AML-193 (cell line): ENCODE measurements around the gene H1-8.
A peak's percentile ranks its signal among the peaks of the same experiment; 100 is the strongest.
"Not testable (repeated sequence)": the region's sequence is repeated elsewhere in the genome, so short reads cannot be mapped to it uniquely, and the experiment has no call there.

ENCODE experiments used
- DNase-seq, 2 experiments: peaks; one replicate each; lab custom pipeline; 2025; lab: John Stamatoyannopoulos, UW

The H1-8 gene

DNA sequence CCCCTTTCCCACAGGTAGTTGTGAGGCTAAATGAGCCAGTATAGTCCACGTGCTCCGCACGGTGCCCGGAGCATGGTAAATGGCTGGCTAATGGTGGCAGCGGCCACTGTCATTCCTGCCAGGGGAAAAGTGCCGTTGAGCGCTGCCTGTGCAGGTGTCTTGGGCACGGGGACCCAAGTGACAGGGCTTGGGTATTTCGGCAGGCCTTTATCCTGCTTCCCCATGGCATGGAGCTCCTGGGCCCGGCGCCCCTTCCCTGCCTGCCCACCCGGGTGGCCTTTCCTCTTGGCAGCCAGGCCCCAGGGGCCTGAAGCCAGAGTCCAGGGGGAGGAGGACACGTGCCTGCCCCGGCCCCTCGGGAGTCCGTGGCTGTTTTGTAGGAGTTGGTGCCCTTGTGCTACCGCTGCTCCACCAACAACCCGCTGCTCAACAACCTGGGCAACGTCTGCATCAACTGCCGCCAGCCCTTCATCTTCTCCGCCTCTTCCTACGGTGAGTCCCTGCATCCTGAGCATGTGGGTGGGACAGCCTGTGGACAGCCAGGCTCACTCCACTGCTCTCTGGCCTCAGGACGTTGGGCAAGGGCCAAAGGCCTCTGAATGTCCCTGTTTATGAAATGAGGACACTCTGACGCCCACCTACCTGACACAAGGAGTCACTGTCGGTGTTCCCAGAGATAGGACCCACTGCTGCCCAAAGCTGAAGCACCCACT, 27.7 kb upstream of the H1-8 start:
- not testable (repeated sequence) for DNase-seq

DNA sequence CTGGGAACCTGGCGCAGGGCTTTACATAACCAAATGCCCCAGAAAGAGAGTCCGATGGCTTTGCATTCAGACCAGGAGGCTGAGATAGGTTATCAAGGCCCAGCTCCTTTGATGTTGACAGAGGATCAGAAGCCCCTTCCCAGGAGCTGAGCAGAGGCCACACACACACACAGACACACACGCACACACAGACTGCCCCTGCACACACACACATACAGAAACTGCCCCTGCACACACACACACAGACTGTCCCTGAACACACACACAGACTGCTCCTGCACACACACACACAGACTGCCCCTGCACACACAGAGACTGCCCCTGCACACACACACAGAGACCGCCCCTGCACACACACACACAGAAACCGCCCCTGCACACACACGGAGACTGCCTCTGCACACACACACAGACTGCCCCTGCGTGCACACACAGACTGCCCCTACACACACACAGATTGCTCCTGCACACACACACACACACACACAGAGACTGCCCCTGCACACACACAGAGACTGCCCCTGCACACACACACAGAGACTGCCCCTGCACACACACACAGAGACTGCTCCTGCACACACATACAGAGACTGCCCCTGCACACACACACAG, 27.0 kb upstream of the H1-8 start:
- not testable (repeated sequence) for DNase-seq

- DNase-seq = no peak
Measured at GRCh38 chr3:129517516-129517915, 25.5 kb upstream of the H1-8 start.

- no peak for DNase-seq
Measured at GRCh38 chr3:129518038-129518561, 24.9 kb upstream of the H1-8 start.

DNA sequence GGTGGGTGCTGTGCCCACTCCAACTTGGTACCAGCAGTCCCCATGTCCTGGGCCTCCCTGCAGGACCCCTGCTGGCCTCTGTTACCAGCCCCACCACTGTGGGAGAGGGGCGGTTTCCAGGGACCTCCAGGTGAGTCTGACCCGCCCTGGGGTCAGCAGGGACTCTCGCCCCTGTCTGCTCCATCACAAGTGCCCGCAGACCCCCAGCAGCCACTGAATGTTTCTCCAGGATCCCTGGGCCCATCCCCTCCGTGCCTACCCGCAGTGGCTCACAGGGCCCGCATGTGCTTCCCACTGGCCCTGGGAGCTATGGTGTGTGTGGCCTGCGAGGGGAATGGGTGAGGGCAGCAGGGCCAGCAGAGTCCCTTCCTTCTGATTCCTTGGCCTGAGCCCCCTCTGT, 24.4 kb upstream of the H1-8 start:
- no peak for DNase-seq

DNA sequence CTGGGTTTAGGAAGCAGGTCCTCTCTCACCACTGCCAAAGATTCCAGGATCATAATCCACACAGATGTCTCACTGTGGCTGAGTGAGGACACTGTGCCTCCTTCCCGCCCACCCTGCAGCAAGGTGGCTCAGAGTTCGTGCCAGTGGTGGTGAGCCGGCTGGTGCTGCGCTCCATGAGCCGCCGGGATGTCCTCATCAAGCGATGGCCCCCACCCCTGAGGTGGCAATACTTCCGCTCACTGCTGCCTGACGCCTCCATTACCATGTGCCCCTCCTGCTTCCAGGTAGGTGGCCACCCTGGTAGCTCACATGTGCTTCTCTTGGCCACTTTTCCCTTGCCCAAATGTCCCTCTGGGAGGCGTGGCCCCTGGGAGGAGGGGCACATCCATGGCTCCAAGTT, 23.5 kb upstream of the H1-8 start:
- DNase-seq = no peak

DNA sequence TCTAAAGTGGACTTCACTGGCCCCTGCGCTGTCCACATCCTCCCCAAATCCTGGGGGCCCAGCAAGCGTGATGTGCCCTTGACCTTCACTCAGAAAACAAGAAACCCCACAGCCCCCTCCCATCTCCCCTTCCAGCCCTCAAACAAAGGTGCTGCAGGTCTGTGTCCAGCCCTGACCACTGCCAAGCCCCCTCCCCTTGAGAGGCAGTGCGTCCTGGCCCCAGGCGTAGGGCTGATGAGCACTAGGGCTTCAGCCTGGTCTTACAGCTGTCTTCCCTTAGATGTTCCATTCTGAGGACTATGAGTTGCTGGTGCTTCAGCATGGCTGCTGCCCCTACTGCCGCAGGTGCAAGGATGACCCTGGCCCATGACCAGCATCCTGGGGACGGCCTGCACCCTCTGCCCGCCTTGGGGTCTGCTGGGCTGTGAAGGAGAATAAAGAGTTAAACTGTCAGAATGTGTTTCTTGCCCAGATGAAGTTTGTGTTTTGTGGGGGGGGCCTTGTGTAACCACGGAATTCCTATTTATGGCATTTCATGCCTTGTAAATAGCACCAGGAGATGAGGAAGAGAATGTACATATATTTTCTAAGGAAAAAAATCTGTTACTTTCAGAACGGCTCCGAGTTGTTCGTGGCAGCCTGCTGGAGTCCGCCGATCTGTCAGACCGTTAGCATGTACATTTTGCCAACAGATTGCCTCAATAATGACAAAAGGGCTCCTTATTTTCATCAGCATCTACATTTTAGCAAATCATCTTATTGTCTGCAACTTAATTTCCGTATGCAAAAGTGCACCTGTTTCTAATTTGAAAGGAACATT, 22.9 kb upstream of the H1-8 start:
- DNase-seq = no peak

DNA sequence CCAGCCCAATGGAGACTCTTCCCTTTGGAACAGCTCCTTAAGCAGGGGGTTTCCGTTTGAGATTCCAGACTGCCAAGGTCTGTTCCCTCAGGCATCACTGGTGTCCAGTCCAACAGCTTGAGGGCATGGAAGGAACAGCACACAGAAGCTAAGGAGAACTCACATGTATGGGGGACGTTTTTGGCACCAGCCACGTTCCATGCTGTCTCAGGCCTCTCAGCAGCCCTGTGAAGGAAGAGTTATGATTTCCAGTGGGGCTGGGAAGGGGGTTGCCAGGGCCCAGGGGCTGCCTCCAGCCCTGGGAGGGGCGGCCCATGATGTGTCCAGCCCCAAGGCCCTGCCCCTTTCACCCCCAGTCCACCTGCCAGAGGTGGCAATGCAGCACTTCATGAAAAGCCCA, 22.0 kb upstream of the H1-8 start:
- DNase-seq = no peak

DNA sequence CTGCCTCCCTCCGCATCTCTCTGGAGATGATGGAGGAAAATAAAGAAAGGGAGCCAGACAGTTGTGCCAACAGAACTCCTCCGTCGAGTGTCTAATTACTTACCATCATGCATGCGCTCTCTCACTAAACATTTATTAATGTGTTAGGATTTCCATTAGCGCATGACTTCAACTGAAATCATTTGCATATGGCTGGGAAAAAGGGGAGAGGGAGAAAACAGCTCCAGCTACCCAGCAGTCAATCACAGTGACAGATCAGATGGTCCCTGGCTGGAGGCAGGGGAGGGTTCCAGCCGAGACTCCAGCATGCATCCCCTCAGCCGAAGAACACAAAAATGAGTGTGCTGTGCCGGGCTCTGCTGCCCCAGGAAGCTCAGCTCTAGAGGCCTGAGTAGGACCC, 21.4 kb upstream of the H1-8 start:
- DNase-seq = no peak

- DNase-seq = no peak
Measured at GRCh38 chr3:129522953-129523352, 20.0 kb upstream of the H1-8 start.

DNA sequence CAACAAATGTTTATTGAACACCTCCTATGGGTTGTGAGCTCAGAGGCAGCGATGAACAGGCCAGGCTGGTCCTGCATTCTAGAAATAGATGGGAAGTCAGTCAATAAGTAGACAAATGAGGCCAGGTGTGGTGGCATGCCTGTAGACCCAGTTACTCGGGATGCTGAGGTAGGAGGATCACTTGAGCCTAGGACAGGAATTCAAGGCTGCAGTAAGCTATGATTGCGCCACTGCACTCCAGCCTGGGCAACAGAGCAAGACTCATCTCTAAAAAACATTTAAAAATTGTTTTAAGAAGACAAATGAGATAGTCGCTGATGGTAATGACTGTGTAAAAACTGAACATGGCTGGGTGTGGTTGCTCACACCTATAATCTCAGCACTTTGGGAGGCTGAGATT, 18.9 kb upstream of the H1-8 start:
- DNase-seq = no peak

DNA sequence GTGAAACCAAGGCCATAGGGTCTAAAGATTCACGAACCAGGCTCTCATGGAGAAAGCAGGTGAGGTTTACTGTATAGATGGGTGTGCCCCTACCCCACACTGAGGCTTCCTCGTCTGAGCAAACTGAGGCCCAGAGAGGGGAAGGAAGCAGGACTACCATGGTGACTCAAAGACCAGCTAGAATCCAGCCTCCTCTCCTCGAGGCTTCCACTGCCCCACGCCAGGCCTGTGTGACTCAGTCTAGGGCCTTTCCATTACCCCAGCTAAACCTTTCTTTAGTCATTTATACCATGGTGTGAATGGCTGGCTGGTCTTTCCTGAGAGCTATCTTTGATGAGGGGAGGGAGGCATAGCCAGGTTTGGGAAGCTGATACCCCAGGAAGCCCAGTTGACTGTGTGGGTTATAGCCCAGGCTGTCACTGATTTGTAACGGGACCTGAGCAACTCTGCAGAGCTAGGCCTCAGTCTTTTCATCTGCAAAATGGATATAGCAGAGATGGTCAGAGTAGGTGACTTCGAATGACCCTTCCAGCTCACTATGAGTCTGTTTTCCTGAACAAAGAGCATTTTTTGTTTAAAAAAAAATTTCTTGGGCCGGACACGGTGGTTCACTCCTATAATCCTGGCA, 17.5 kb upstream of the H1-8 start:
- peak in 1 of 2 experiments; percentile 13 for DNase-seq

DNA sequence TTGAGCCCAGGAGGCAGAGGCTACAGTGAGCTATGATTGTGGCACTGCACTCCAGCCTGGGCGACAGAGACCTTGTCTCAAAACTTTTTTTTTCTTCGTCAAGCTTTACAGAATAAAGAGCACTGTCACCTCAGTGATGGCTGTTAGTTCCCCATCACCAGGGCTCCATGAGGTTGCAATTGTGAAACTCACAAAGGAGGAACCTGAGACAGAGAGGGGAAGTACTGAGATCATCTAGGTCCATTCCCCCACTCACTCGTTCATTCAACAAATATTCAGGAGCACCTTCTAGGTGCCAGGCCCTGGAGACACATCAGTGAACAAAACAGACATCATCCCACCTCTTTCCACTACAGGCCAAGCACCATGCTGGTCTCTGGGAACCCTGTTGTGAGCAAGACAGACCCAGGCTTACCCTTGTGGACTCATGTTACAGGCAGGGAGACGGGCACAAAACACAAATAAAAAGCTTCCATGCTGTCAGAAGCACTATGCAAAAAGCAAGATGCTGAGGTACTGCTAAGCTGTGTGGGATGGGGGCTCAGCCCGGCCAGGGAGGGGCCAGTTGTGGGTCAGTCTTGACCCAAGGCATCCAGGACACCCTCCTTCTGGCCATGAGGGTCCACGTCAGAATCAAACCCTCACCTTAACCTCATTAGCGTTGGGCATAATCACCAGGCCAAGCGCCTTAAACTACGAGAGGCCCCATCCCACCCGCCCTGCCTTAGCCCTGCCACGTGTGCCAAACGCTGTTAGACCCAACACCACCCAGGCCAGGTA, 16.7 kb upstream of the H1-8 start:
- DNase-seq = peak; percentile 99

DNA sequence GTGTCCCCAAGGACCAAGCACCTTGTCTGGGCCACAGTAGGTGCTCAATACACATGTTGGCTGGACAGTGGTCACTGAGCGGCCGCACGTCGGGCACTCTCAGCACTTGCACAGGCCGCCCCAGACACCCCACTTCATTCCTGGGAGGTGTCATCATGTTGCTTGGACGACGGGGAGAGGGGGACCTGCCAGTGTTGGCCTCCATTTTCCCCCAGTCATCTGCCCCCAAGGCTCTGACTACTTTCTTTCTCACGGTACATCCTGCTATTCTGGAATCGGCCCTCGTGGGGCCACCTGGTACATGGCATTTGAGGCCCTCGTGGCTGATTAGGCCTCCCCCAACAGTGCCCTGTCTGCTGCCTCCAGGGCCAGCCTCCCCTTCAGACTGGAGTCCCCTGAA, 15.7 kb upstream of the H1-8 start:
- DNase-seq = no peak

GRCh38 chr3:129528589-129529100, 14.3 kb upstream of the H1-8 start, which contains the start of gene RHO:
Gene RHO, plus strand, starts transcription at chr3:129528639. Its CDS starts 95 bp downstream, at chr3:129528734.
- DNase-seq = no peak

GRCh38 chr3:129529436-129530210, 13.4 kb upstream of the H1-8 start:
- DNase-seq = no peak

DNA sequence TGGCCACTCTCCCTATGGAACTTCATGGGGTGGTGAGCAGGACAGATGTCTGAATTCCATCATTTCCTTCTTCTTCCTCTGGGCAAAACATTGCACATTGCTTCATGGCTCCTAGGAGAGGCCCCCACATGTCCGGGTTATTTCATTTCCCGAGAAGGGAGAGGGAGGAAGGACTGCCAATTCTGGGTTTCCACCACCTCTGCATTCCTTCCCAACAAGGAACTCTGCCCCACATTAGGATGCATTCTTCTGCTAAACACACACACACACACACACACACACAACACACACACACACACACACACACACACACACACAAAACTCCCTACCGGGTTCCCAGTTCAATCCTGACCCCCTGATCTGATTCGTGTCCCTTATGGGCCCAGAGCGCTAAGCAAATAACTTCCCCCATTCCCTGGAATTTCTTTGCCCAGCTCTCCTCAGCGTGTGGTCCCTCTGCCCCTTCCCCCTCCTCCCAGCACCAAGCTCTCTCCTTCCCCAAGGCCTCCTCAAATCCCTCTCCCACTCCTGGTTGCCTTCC, 12.7 kb upstream of the H1-8 start:
- no peak for DNase-seq

GRCh38 chr3:129530821-129531220, 12.2 kb upstream of the H1-8 start:
- DNase-seq = no peak

DNA sequence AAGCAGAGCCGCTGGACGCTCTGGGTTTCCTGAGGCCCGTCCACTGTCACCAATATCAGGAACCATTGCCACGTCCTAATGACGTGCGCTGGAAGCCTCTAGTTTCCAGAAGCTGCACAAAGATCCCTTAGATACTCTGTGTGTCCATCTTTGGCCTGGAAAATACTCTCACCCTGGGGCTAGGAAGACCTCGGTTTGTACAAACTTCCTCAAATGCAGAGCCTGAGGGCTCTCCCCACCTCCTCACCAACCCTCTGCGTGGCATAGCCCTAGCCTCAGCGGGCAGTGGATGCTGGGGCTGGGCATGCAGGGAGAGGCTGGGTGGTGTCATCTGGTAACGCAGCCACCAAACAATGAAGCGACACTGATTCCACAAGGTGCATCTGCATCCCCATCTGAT, 11.3 kb upstream of the H1-8 start:
- peak; percentile 26 to 42 for DNase-seq

DNA sequence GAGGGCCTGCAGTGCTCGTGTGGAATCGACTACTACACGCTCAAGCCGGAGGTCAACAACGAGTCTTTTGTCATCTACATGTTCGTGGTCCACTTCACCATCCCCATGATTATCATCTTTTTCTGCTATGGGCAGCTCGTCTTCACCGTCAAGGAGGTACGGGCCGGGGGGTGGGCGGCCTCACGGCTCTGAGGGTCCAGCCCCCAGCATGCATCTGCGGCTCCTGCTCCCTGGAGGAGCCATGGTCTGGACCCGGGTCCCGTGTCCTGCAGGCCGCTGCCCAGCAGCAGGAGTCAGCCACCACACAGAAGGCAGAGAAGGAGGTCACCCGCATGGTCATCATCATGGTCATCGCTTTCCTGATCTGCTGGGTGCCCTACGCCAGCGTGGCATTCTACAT, 10.7 kb upstream of the H1-8 start:
- no peak for DNase-seq
